BLaER1 (cell line): ENCODE data around the gene NPHP4.

Experiments used
- H3K27ac ChIP-seq: shearing (Covaris generic); formaldehyde crosslinking; 2 replicates; pipeline ENCODE4 v1.8.1; 2022
- H3K27me3 ChIP-seq: shearing (Covaris generic); formaldehyde crosslinking; 2 replicates; pipeline ENCODE4 v1.8.1; 2022
- H3K36me3 ChIP-seq: shearing (Covaris generic); formaldehyde crosslinking; 2 replicates; pipeline ENCODE4 v1.8.1; 2022
- H3K4me1 ChIP-seq: shearing (Covaris generic); formaldehyde crosslinking; 2 replicates; pipeline ENCODE4 v1.8.1; 2022
- H3K4me2 ChIP-seq: shearing (Covaris generic); formaldehyde crosslinking; 2 replicates; pipeline ENCODE4 v1.8.1; 2022
- H3K4me3 ChIP-seq: shearing (Covaris generic); formaldehyde crosslinking; 2 replicates; pipeline ENCODE4 v1.8.1; 2022
- H3K9ac ChIP-seq: shearing (Covaris generic); formaldehyde crosslinking; 2 replicates; pipeline ENCODE4 v1.8.1; 2022
- H3K9me3 ChIP-seq: shearing (Covaris generic); formaldehyde crosslinking; 2 replicates; pipeline ENCODE4 v1.8.1; 2022
- H4K20me1 ChIP-seq: shearing (Covaris generic); formaldehyde crosslinking; 2 replicates; pipeline ENCODE4 v1.8.1; 2022
- Cebpa-rat ChIP-seq: shearing (Covaris generic); IDR thresholded peaks from 2 replicates; pipeline ENCODE4 v1.8.1; 2022

NPHP4 gene

DNA sequence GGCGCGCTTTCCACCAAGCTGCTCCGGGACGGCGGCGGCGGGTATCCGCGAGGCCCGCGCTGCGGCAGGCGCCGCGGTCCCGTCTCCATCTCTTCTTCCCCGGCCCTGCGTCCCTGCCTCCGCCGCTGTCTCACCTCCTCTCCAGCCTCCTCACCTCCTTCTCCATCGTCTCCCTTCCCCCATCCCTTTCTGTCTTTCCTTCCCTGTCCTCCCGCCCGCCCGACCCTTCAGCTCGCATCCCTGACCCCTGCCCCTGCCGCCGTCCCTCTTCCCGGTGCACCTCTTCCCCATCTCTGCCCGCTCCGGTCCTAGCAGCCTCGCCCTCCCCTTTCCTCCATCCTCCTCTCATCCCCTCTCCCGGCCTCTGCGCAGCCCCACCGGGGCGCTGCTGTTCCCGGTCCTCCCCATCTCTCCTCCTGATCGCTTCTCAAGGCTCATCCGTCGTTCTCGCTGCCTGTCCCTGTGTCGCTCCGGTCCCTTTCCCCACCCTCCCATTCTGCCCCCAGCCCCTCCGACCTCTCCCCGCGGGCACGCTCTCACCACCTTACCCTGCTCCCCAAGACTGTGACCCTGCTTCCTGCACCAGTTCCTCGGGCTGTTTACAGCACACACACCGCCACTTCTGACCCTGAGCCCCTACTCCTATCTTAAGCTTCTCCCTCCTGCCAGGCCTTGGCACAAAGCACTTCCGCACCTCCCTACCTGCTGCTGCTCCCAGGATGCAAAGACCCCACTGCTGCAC lies 760 bp upstream of the NPHP4 start:
- Histone ChIP-seq H3K27ac (peak overlapping the region; percentile 61), H3K27me3 (no peaks in the 10 kb centered on the region)

GRCh38 chr1:5991381-5992025 lies 722 bp downstream of the NPHP4 start:
- Histone ChIP-seq H3K27me3 (no peaks in the 10 kb centered on the region), H3K27ac (peak overlapping the region; percentile 97), H3K4me3 (peak overlapping the region; percentile 84), H3K36me3 (peaks cover 16% of the 10 kb centered on the region; the same call in 1 of the 2 replicates), H3K9me3 (no peaks in the 10 kb centered on the region), H3K4me1 (peaks cover 41% of the 10 kb centered on the region), H3K9ac (peak overlapping the region; percentile 93), H4K20me1 (peaks cover 47% of the 10 kb centered on the region), H3K4me2 (peak overlapping the region; percentile 87)
- no peak for TF ChIP-seq Cebpa-rat

More for the DNA sequence above, 760 bp upstream of the NPHP4 start:
- H3K4me3 ChIP-seq = peak overlapping the region; percentile 84
- H3K9ac ChIP-seq = peak overlapping the region; percentile 78
- TF ChIP-seq Cebpa-rat = no peak
- H3K4me2 ChIP-seq = peak overlapping the region; percentile 100
- peaks cover 52% of the 10 kb centered on the region for H3K4me1 ChIP-seq
- no peaks in the 10 kb centered on the region for H3K9me3 ChIP-seq
- peaks cover 23% of the 10 kb centered on the region; the same call in 1 of the 2 replicates for H3K36me3 ChIP-seq
- peaks cover 61% of the 10 kb centered on the region for H4K20me1 ChIP-seq

- H4K20me1 ChIP-seq = peaks cover 42% of the 10 kb centered on the region
Observed at GRCh38 chr1:5990913-5991312, 1.3 kb downstream of the NPHP4 start.

GRCh38 chr1:5989731-5990271 lies 2.4 kb downstream of the NPHP4 start:
- Histone ChIP-seq H3K27me3 (no peaks in the 10 kb centered on the region), H3K4me3 (no peak overlapping the region), H3K4me2 (no peak overlapping the region), H3K36me3 (peaks cover 21% of the 10 kb centered on the region), H4K20me1 (peaks cover 30% of the 10 kb centered on the region), H3K27ac (no peak overlapping the region), H3K9ac (no peak overlapping the region), H3K4me1 (peaks cover 25% of the 10 kb centered on the region), H3K9me3 (no peaks in the 10 kb centered on the region)
- TF ChIP-seq Cebpa-rat = no peak

More at GRCh38 chr1:5990913-5991312, 1.3 kb downstream of the NPHP4 start:
- H3K9me3 ChIP-seq = no peaks in the 10 kb centered on the region
- peak overlapping the region; percentile 87 for H3K4me2 ChIP-seq
- no peaks in the 10 kb centered on the region for H3K27me3 ChIP-seq
- TF ChIP-seq Cebpa-rat = no peak
- peaks cover 15% of the 10 kb centered on the region; the same call in 1 of the 2 replicates for H3K36me3 ChIP-seq
- peak overlapping the region; percentile 74 for H3K9ac ChIP-seq
- H3K4me1 ChIP-seq = peaks cover 36% of the 10 kb centered on the region
- H3K4me3 ChIP-seq = peak overlapping the region; percentile 84
- no peak overlapping the region for H3K27ac ChIP-seq

DNA sequence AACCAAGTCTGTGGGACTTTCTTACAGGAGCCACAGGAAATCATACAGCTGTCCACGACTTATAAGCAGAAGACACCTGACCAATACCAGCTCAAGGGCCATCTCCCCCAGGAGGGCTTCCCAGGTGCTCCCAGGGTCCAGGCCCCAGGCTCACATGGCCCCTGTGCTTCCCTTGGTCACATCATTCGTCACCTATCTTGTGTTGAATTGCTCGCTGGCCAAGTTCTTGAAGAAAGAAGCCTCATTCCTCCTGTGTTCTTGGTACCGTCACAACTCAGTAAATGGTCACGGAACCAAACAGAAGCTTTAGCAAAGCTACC lies 3.0 kb downstream of the NPHP4 start:
- Histone ChIP-seq H3K4me3 (no peak overlapping the region), H3K27me3 (no peaks in the 10 kb centered on the region), H4K20me1 (peaks cover 25% of the 10 kb centered on the region), H3K36me3 (peaks cover 27% of the 10 kb centered on the region), H3K4me2 (no peak overlapping the region), H3K27ac (no peak overlapping the region), H3K9ac (no peak overlapping the region), H3K9me3 (no peaks in the 10 kb centered on the region), H3K4me1 (peaks cover 20% of the 10 kb centered on the region)
- no peak for TF ChIP-seq Cebpa-rat

DNA sequence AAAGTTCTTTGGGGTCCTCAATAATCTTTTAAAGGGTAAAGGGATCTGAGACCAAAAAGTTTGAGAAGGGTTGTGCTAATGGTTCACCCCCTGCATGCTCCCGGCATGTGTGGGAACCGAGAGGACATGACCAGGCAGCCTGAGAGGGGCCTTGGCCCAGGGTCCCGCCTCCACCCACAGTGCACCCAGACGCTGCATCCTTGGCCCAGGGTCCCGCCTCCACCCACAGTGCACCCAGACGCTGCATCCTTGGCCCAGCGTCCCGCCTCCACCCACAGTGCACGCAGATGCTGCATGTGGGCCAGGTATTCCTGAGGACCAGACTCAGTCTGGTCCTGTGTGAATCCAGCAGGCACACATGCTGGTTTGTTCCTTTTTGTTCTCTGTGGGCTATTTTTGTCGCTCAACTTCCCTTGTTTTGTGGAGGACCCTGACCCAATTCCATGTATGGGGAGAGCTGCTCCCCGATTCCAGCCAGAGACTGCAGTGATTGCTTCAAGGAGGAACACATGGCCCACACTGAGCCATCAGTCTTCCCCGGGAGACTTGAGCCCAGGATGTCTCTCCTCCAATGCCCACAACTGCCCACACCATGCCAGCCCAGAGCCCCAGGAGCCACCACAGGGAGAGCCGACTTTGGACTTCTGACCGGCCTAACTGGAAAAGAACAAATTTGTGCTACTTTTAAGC lies 3.5 kb downstream of the NPHP4 start:
- H3K4me3 ChIP-seq = no peak overlapping the region
- H3K27me3 ChIP-seq = no peaks in the 10 kb centered on the region
- H4K20me1 ChIP-seq = peaks cover 20% of the 10 kb centered on the region
- H3K4me2 ChIP-seq = no peak overlapping the region
- peaks cover 15% of the 10 kb centered on the region for H3K4me1 ChIP-seq
- TF ChIP-seq Cebpa-rat = no peak
- H3K27ac ChIP-seq = no peak overlapping the region
- no peaks in the 10 kb centered on the region for H3K9me3 ChIP-seq
- no peak overlapping the region for H3K9ac ChIP-seq
- H3K36me3 ChIP-seq = peaks cover 31% of the 10 kb centered on the region

DNA sequence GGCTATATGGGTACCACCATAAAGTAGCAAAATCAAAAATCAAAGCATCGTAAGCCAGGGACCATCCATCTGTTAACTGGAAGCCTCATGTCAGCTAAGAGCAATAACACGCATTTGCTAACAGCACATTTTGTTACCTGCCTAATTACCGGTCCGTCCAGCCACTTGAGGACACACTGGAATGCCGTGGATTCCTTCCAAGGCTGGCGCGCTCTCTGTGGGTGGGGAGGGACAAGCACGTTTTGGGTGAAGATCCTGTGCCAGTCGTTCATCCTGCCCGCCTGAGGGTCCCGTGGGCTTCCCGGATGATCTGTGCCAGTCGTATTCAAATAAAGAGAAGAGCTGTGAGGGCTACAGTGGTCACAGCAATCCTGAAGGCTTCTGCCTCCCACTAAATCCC lies 6.2 kb downstream of the NPHP4 start:
- H3K4me1 ChIP-seq = peaks cover 24% of the 10 kb centered on the region
- no peak overlapping the region for H3K4me3 ChIP-seq
- TF ChIP-seq Cebpa-rat = no peak
- H4K20me1 ChIP-seq = peaks cover 10% of the 10 kb centered on the region; the same call in 1 of the 2 replicates
- no peak overlapping the region for H3K9ac ChIP-seq
- no peaks in the 10 kb centered on the region for H3K9me3 ChIP-seq
- no peaks in the 10 kb centered on the region for H3K27me3 ChIP-seq
- peaks cover 37% of the 10 kb centered on the region for H3K36me3 ChIP-seq
- H3K4me2 ChIP-seq = no peak overlapping the region
- no peak overlapping the region for H3K27ac ChIP-seq

DNA sequence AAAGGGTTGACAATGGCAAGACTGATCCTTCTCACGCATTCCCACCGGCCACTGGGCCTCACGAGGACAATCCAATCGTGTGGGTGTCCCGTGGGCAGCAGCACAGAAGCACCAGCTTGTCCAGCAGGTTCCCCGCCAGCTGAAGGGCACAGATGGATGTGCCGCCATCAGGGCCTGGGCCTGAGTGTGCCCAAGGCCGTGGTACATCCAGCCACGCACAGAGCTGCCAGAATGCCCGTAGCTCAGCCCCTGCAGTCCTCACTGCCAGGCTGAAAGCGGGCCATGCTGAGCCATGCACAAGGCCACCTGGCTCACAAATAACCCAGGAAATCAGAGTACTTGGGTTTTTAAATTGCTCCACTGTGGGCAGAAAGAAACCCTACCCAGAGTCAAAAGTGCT lies 7.0 kb downstream of the NPHP4 start:
- Histone ChIP-seq H3K4me2 (no peak overlapping the region), H4K20me1 (peaks cover 3% of the 10 kb centered on the region; the same call in 1 of the 2 replicates), H3K36me3 (peaks cover 37% of the 10 kb centered on the region), H3K27me3 (no peaks in the 10 kb centered on the region), H3K4me1 (peaks cover 26% of the 10 kb centered on the region), H3K27ac (no peak overlapping the region), H3K9me3 (no peaks in the 10 kb centered on the region), H3K9ac (no peak overlapping the region), H3K4me3 (no peak overlapping the region)
- no peak for TF ChIP-seq Cebpa-rat

- H3K4me1 ChIP-seq = peaks cover 43% of the 10 kb centered on the region
- H3K27me3 ChIP-seq = no peaks in the 10 kb centered on the region
- no peak overlapping the region for H3K4me2 ChIP-seq
- H3K9ac ChIP-seq = no peak overlapping the region
- TF ChIP-seq Cebpa-rat = no peak
- no peaks in the 10 kb centered on the region for H3K9me3 ChIP-seq
- no peak overlapping the region for H3K4me3 ChIP-seq
- peaks cover 31% of the 10 kb centered on the region for H3K36me3 ChIP-seq
- H4K20me1 ChIP-seq = no peaks in the 10 kb centered on the region
- H3K27ac ChIP-seq = no peak overlapping the region
Observed at GRCh38 chr1:5983361-5984103, 8.7 kb downstream of the NPHP4 start.
